BLaER1 treated with 17β-estradiol and CSF1 and Interleukin-3, amounts not matched to agents 10 nM and 100 nM (cell line): ENCODE results near the gene ZNF212.

ENCODE experiments used
- H3K27ac ChIP-seq, 11 experiments: shearing (Covaris generic); formaldehyde crosslinking; 2 replicates each; pipeline ENCODE4 v1.8.1; 2022
- H3K27me3 ChIP-seq, 11 experiments: shearing (Covaris generic); formaldehyde crosslinking; 2 replicates each; pipeline ENCODE4 v1.8.1; 2022
- H3K36me3 ChIP-seq, 11 experiments: shearing (Covaris generic); formaldehyde crosslinking; 2 replicates each; pipeline ENCODE4 v1.8.1; 2022
- H3K4me1 ChIP-seq, 10 experiments: shearing (Covaris generic); formaldehyde crosslinking; 2 replicates each; pipeline ENCODE4 v1.8.1; 2022
- H3K4me2 ChIP-seq, 11 experiments: shearing (Covaris generic); formaldehyde crosslinking; 2 replicates each; pipeline ENCODE4 v1.8.1; 2022
- H3K4me3 ChIP-seq, 10 experiments: shearing (Covaris generic); formaldehyde crosslinking; 2 replicates each; pipeline ENCODE4 v1.8.1; 2022
- H3K9ac ChIP-seq, 11 experiments: shearing (Covaris generic); formaldehyde crosslinking; 2 replicates each; pipeline ENCODE4 v1.8.1; 2022
- H3K9me3 ChIP-seq, 11 experiments: shearing (Covaris generic); formaldehyde crosslinking; replicated peaks in 1 of 11; 2 replicates each; pipeline ENCODE4 v1.8.1; 2022
- H4K20me1 ChIP-seq, 11 experiments: shearing (Covaris generic); formaldehyde crosslinking; 2 replicates each; pipeline ENCODE4 v1.8.1; 2022
- Cebpa-rat ChIP-seq, 11 experiments: shearing (Covaris generic); IDR thresholded peaks; 2 replicates each; pipeline ENCODE4 v1.8.1; 2022

ZNF212 gene

GRCh38 chr7:149239345-149240143 lies at the start of gene ZNF212:
Gene ZNF212 (plus strand): TSS chr7:149239651. CDS start chr7:149239779, 128 bp downstream.
- H4K20me1 ChIP-seq = peaks cover 0 to 12% (median under 1%) of the 10 kb centered on the region in 11 experiments; a peak in 6 of 22 replicates
- H3K4me2 ChIP-seq = peak within 1 kb of the TSS; percentile 80 to 95 (median 86)
- no peak for TF ChIP-seq Cebpa-rat (IDR thresholded peaks at IDR 0.05)
- H3K36me3 ChIP-seq = peaks cover 0 to 21% (median 19%) of the 10 kb centered on the region in 11 experiments; a peak in 18 of 22 replicates
- H3K9me3 ChIP-seq = peaks cover 14 to 29% (median 23%) of the 10 kb centered on the region in 11 experiments; a peak in 21 of 22 replicates
- no peaks in the 10 kb centered on the region for H3K27me3 ChIP-seq
- H3K9ac ChIP-seq = peak within 1 kb of the TSS; percentile 84 to 96 (median 93)
- H3K27ac ChIP-seq = peak within 1 kb of the TSS; percentile 73 to 92 (median 90)
- peaks cover 27 to 34% (median 30%) of the 10 kb centered on the region in 10 experiments for H3K4me1 ChIP-seq
- H3K4me3 ChIP-seq = peak within 1 kb of the TSS; percentile 72 to 99 (median 89)

GRCh38 chr7:149191851-149192250 lies 47.6 kb upstream of the ZNF212 start:
- no peak overlapping the region for H3K9ac ChIP-seq
- no peaks in the 10 kb centered on the region for H3K9me3 ChIP-seq
- TF ChIP-seq Cebpa-rat (IDR thresholded peaks at IDR 0.05) = no peak
- peak overlapping the region in 8 of 11 experiments; percentile 35 to 52 (median 42); a peak in 14 of 22 replicates for H3K4me2 ChIP-seq
- no peak overlapping the region for H3K27ac ChIP-seq
- H3K27me3 ChIP-seq = no peaks in the 10 kb centered on the region
- H3K4me1 ChIP-seq = peaks cover 8 to 19% (median 13%) of the 10 kb centered on the region in 10 experiments
- H3K36me3 ChIP-seq = 0 out of 22 replicates have a peak, but pooled peaks cover 0 to under 1% (median 0%) of the 10 kb centered on the region in 11 experiments
- H4K20me1 ChIP-seq = peaks cover 5 to 14% (median 8%) of the 10 kb centered on the region in 11 experiments; a peak in 20 of 22 replicates
- H3K4me3 ChIP-seq = no peak overlapping the region

GRCh38 chr7:149194799-149195179 lies 44.7 kb upstream of the ZNF212 start:
- peak overlapping the region; percentile 73 to 100 (median 98) for H3K4me3 ChIP-seq
- peak overlapping the region in 8 of 11 experiments; percentile 86 to 95 (median 92); a peak in 9 of 22 replicates for H3K27ac ChIP-seq
- no peaks in the 10 kb centered on the region for H3K27me3 ChIP-seq

GRCh38 chr7:149195180-149196150 lies 44.0 kb upstream of the ZNF212 start, which contains the start of gene ZNF282:
Gene ZNF282 (plus strand): TSS chr7:149195546. CDS start chr7:149195590, 44 bp downstream.
- Histone ChIP-seq H3K9ac (peak within 1 kb of the TSS; percentile 90 to 100 (median 97)), H3K27ac (peak within 1 kb of the TSS; percentile 86 to 97 (median 92)), H3K27me3 (no peaks in the 10 kb centered on the region), H3K4me1 (peaks cover 20 to 43% (median 31%) of the 10 kb centered on the region in 10 experiments), H3K4me2 (peak within 1 kb of the TSS; percentile 88 to 99 (median 96)), H3K36me3 (peaks cover 26 to 36% (median 29%) of the 10 kb centered on the region in 11 experiments), H4K20me1 (peaks cover 33 to 48% (median 43%) of the 10 kb centered on the region in 11 experiments; a peak in 21 of 22 replicates), H3K9me3 (no peaks in the 10 kb centered on the region), H3K4me3 (peak within 1 kb of the TSS; percentile 73 to 100 (median 98))
- TF ChIP-seq Cebpa-rat (IDR thresholded peaks at IDR 0.05) = no peak

More at GRCh38 chr7:149194799-149195179, 44.7 kb upstream of the ZNF212 start:
- H3K4me2 ChIP-seq = peak overlapping the region; percentile 88 to 99 (median 96)
- H4K20me1 ChIP-seq = peaks cover 30 to 42% (median 36%) of the 10 kb centered on the region in 11 experiments; a peak in 21 of 22 replicates
- H3K36me3 ChIP-seq = peaks cover 19 to 30% (median 22%) of the 10 kb centered on the region in 11 experiments
- peak overlapping the region; percentile 90 to 100 (median 97) for H3K9ac ChIP-seq
- no peaks in the 10 kb centered on the region for H3K9me3 ChIP-seq
- peaks cover 20 to 40% (median 30%) of the 10 kb centered on the region in 10 experiments for H3K4me1 ChIP-seq
- no peak for TF ChIP-seq Cebpa-rat (IDR thresholded peaks at IDR 0.05)

- H4K20me1 ChIP-seq = peaks cover 33 to 55% (median 50%) of the 10 kb centered on the region in 11 experiments; a peak in 21 of 22 replicates
- no peak for TF ChIP-seq Cebpa-rat (IDR thresholded peaks at IDR 0.05)
Observed at GRCh38 chr7:149196151-149196704, 43.2 kb upstream of the ZNF212 start.

GRCh38 chr7:149196705-149197171 lies 42.7 kb upstream of the ZNF212 start:
- H3K27ac ChIP-seq = peak overlapping the region; percentile 86 to 97 (median 92)
- peak overlapping the region; percentile 88 to 99 (median 96) for H3K4me2 ChIP-seq
- peak overlapping the region; percentile 90 to 100 (median 97) for H3K9ac ChIP-seq
- H3K4me3 ChIP-seq = peak overlapping the region; percentile 73 to 100 (median 98)
- peaks cover 20 to 40% (median 30%) of the 10 kb centered on the region in 10 experiments for H3K4me1 ChIP-seq
- TF ChIP-seq Cebpa-rat (IDR thresholded peaks at IDR 0.05) = no peak
- no peaks in the 10 kb centered on the region for H3K27me3 ChIP-seq
- peaks cover 38 to 49% (median 42%) of the 10 kb centered on the region in 11 experiments for H3K36me3 ChIP-seq
- no peaks in the 10 kb centered on the region for H3K9me3 ChIP-seq
- H4K20me1 ChIP-seq = peaks cover 33 to 61% (median 53%) of the 10 kb centered on the region in 11 experiments; a peak in 21 of 22 replicates

More at GRCh38 chr7:149196151-149196704, 43.2 kb upstream of the ZNF212 start:
- Histone ChIP-seq H3K27me3 (no peaks in the 10 kb centered on the region), H3K9me3 (no peaks in the 10 kb centered on the region), H3K36me3 (peaks cover 33 to 44% (median 37%) of the 10 kb centered on the region in 11 experiments), H3K4me3 (peak overlapping the region; percentile 73 to 100 (median 98)), H3K9ac (peak overlapping the region; percentile 90 to 100 (median 97)), H3K27ac (peak overlapping the region; percentile 86 to 97 (median 92)), H3K4me2 (peak overlapping the region; percentile 88 to 99 (median 96)), H3K4me1 (peaks cover 20 to 43% (median 31%) of the 10 kb centered on the region in 10 experiments)

- TF ChIP-seq Cebpa-rat (IDR thresholded peaks at IDR 0.05) = no peak
- H3K27ac ChIP-seq = no peak overlapping the region
- H3K9me3 ChIP-seq = no peaks in the 10 kb centered on the region
- H3K4me1 ChIP-seq = peaks cover 20 to 44% (median 29%) of the 10 kb centered on the region in 10 experiments
- no peak overlapping the region for H3K4me3 ChIP-seq
- peak overlapping the region in 2 of 11 experiments; percentile 90 to 97; a peak in 3 of 22 replicates for H3K9ac ChIP-seq
- peaks cover 35 to 70% (median 59%) of the 10 kb centered on the region in 11 experiments; a peak in 21 of 22 replicates for H4K20me1 ChIP-seq
- peak overlapping the region in 10 of 11 experiments; percentile 5 to 99 (median 94); a peak in 13 of 22 replicates for H3K4me2 ChIP-seq
- H3K27me3 ChIP-seq = no peaks in the 10 kb centered on the region
- H3K36me3 ChIP-seq = peaks cover 48 to 59% (median 51%) of the 10 kb centered on the region in 11 experiments
Observed at GRCh38 chr7:149197675-149198074, 41.8 kb upstream of the ZNF212 start.
